Measurements from ENCODE around the gene USP9X.

GRCh38 chrX:41084044-41084892 is 977 bp upstream of the USP9X start:
- TF ChIP-seq CTCF (conservative IDR thresholded peaks at IDR 0.05; ENCODE audit: low read length) (no peak), EZH2phosphoT487 (IDR thresholded peaks at IDR 0.05; ENCODE audit: borderline replicate concordance, low read depth, low read length) (no peak)
